ENCODE measurements around the gene LARP4B.

The LARP4B gene

GRCh38 chr10:876438-876837 lies 55.1 kb downstream of the LARP4B start:
- no CpG with 5 or more reads among the region's 2 CpGs for WGBS (ENCODE audit: extremely low coverage, insufficient coverage, insufficient read length)
- H3K23ac ChIP-seq (ENCODE audit: low read length), result no peak overlapping the region

GRCh38 chr10:873020-873419 lies 58.5 kb downstream of the LARP4B start:
- H2BK12ac ChIP-seq (ENCODE audit: low read length), result no peak overlapping the region
- DNase-seq, result no peak
- H4K91ac ChIP-seq (ENCODE audit: low read depth, low read length), result no peak overlapping the region
- no peak overlapping the region for H3K14ac ChIP-seq (ENCODE audit: low read length)
- no peak overlapping the region for H3K9ac ChIP-seq (ENCODE audit: low read length)
- no peak overlapping the region for H4K12ac ChIP-seq (ENCODE audit: low read depth, low read length)
- no peaks in the 10 kb centered on the region for H3K4me1 ChIP-seq (ENCODE audit: control insufficient read depth in 1 of 2, insufficient read depth in 2 of 2, low read length in 2 of 2)
- H3K4ac ChIP-seq (ENCODE audit: low read depth, low read length), result no peak overlapping the region
- no peak overlapping the region for H3K4me2 ChIP-seq (ENCODE audit: low read length)
- H3K4me3 ChIP-seq (ENCODE audit: low read depth, low read length), result no peak overlapping the region
- no CpG with 5 or more reads among the region's 7 CpGs for WGBS (ENCODE audit: extremely low coverage, insufficient coverage, insufficient read length)
- no peaks in the 10 kb centered on the region for H3K27me3 ChIP-seq (ENCODE audit: insufficient read depth, low read length)
- peaks cover 28 to 39% of the 10 kb centered on the region in 2 experiments for H3K36me3 ChIP-seq (ENCODE audit: control insufficient read depth in 1 of 2, insufficient read depth in 2 of 2, low read length in 2 of 2)
- H3K79me2 ChIP-seq (ENCODE audit: control insufficient read depth, insufficient read depth, low read length, poor library complexity), result no peaks in the 10 kb centered on the region
- no peak overlapping the region for H4K8ac ChIP-seq (ENCODE audit: low read depth, low read length)
- no peak overlapping the region for H2AK5ac ChIP-seq (ENCODE audit: low read length)
- H2BK5ac ChIP-seq (ENCODE audit: low read depth, low read length, poor library complexity), result no peak overlapping the region
- H3K79me1 ChIP-seq (ENCODE audit: low read length), result no peaks in the 10 kb centered on the region
- H3K23ac ChIP-seq (ENCODE audit: low read length), result no peak overlapping the region
- H2BK120ac ChIP-seq (ENCODE audit: insufficient read depth, low read length, poor library complexity), result no peak overlapping the region
- no peak overlapping the region for H3K18ac ChIP-seq (ENCODE audit: low read length)
- no peak overlapping the region for H3K27ac ChIP-seq (ENCODE audit: low read depth, low read length)
- no peak overlapping the region for H2AFZ ChIP-seq (ENCODE audit: insufficient read depth, low read length, poor library complexity)
- H3K9me3 ChIP-seq (ENCODE audit: insufficient read depth, low read depth, low read length), result no peaks in the 10 kb centered on the region

More at GRCh38 chr10:876438-876837, 55.1 kb downstream of the LARP4B start:
- H4K91ac ChIP-seq (ENCODE audit: low read depth, low read length), result no peak overlapping the region
- H3K4ac ChIP-seq (ENCODE audit: low read depth, low read length), result no peak overlapping the region
- H3K27ac ChIP-seq (ENCODE audit: low read depth, low read length), result no peak overlapping the region
- H4K12ac ChIP-seq (ENCODE audit: low read depth, low read length), result no peak overlapping the region
- H3K9me3 ChIP-seq (ENCODE audit: insufficient read depth, low read depth, low read length), result no peaks in the 10 kb centered on the region
- H4K8ac ChIP-seq (ENCODE audit: low read depth, low read length), result no peak overlapping the region
- no peak overlapping the region for H2AFZ ChIP-seq (ENCODE audit: insufficient read depth, low read length, poor library complexity)
- H3K18ac ChIP-seq (ENCODE audit: low read length), result no peak overlapping the region
- no peak overlapping the region for H2BK12ac ChIP-seq (ENCODE audit: low read length)
- no peaks in the 10 kb centered on the region for H3K27me3 ChIP-seq (ENCODE audit: insufficient read depth, low read length)
- no peak overlapping the region for H2AK5ac ChIP-seq (ENCODE audit: low read length)
- H3K79me2 ChIP-seq (ENCODE audit: control insufficient read depth, insufficient read depth, low read length, poor library complexity), result no peaks in the 10 kb centered on the region
- H2BK120ac ChIP-seq (ENCODE audit: insufficient read depth, low read length, poor library complexity), result no peak overlapping the region
- no peak overlapping the region for H3K14ac ChIP-seq (ENCODE audit: low read length)
- H3K9ac ChIP-seq (ENCODE audit: low read length), result no peak overlapping the region
- no peak overlapping the region for H3K4me2 ChIP-seq (ENCODE audit: low read length)
- H2BK5ac ChIP-seq (ENCODE audit: low read depth, low read length, poor library complexity), result no peak overlapping the region
- H3K4me1 ChIP-seq (ENCODE audit: control insufficient read depth in 1 of 2, insufficient read depth in 2 of 2, low read length in 2 of 2), result no peaks in the 10 kb centered on the region
- no peak for DNase-seq
- no peaks in the 10 kb centered on the region for H3K79me1 ChIP-seq (ENCODE audit: low read length)
- no peak overlapping the region for H3K4me3 ChIP-seq (ENCODE audit: low read depth, low read length)
- peaks cover 29 to 39% of the 10 kb centered on the region in 2 experiments for H3K36me3 ChIP-seq (ENCODE audit: control insufficient read depth in 1 of 2, insufficient read depth in 2 of 2, low read length in 2 of 2)

GRCh38 chr10:871951-872403 lies 59.5 kb downstream of the LARP4B start:
- Histone ChIP-seq H3K27ac (ENCODE audit: low read depth, low read length) (no peak overlapping the region), H3K18ac (ENCODE audit: low read length) (no peak overlapping the region), H3K79me1 (ENCODE audit: low read length) (no peaks in the 10 kb centered on the region), H3K4me3 (ENCODE audit: low read depth, low read length) (no peak overlapping the region), H3K79me2 (ENCODE audit: control insufficient read depth, insufficient read depth, low read length, poor library complexity) (no peaks in the 10 kb centered on the region), H2BK12ac (ENCODE audit: low read length) (no peak overlapping the region), H2BK120ac (ENCODE audit: insufficient read depth, low read length, poor library complexity) (no peak overlapping the region), H3K4me2 (ENCODE audit: low read length) (no peak overlapping the region), H3K36me3 (ENCODE audit: control insufficient read depth in 1 of 2, insufficient read depth in 2 of 2, low read length in 2 of 2) (peaks cover 23 to 33% of the 10 kb centered on the region in 2 experiments), H2BK5ac (ENCODE audit: low read depth, low read length, poor library complexity) (no peak overlapping the region), H3K4ac (ENCODE audit: low read depth, low read length) (no peak overlapping the region), H2AK5ac (ENCODE audit: low read length) (no peak overlapping the region), H4K91ac (ENCODE audit: low read depth, low read length) (no peak overlapping the region), H3K9me3 (ENCODE audit: insufficient read depth, low read depth, low read length) (no peaks in the 10 kb centered on the region), H3K27me3 (ENCODE audit: insufficient read depth, low read length) (no peaks in the 10 kb centered on the region), H3K14ac (ENCODE audit: low read length) (no peak overlapping the region), H4K12ac (ENCODE audit: low read depth, low read length) (no peak overlapping the region), H4K8ac (ENCODE audit: low read depth, low read length) (no peak overlapping the region), H2AFZ (ENCODE audit: insufficient read depth, low read length, poor library complexity) (no peak overlapping the region), H3K4me1 (ENCODE audit: control insufficient read depth in 1 of 2, insufficient read depth in 2 of 2, low read length in 2 of 2) (no peaks in the 10 kb centered on the region), H3K9ac (ENCODE audit: low read length) (no peak overlapping the region), H3K23ac (ENCODE audit: low read length) (no peak overlapping the region)
- peak; percentile 47 to 53 for DNase-seq
- WGBS (ENCODE audit: extremely low coverage, insufficient coverage, insufficient read length), result no CpG with 5 or more reads among the region's 12 CpGs

- H3K9me3 ChIP-seq (ENCODE audit: insufficient read depth, low read depth, low read length), result no peaks in the 10 kb centered on the region
- H2BK12ac ChIP-seq (ENCODE audit: low read length), result no peak overlapping the region
- no peak overlapping the region for H3K27ac ChIP-seq (ENCODE audit: low read depth, low read length)
- no peak overlapping the region for H3K18ac ChIP-seq (ENCODE audit: low read length)
- H3K23ac ChIP-seq (ENCODE audit: low read length), result no peak overlapping the region
- H3K14ac ChIP-seq (ENCODE audit: low read length), result no peak overlapping the region
- H4K8ac ChIP-seq (ENCODE audit: low read depth, low read length), result no peak overlapping the region
- peaks cover 20 to 33% of the 10 kb centered on the region in 2 experiments for H3K36me3 ChIP-seq (ENCODE audit: control insufficient read depth in 1 of 2, insufficient read depth in 2 of 2, low read length in 2 of 2)
- H2AFZ ChIP-seq (ENCODE audit: insufficient read depth, low read length, poor library complexity), result no peak overlapping the region
- no peaks in the 10 kb centered on the region for H3K27me3 ChIP-seq (ENCODE audit: insufficient read depth, low read length)
- no CpG with 5 or more reads among the region's 7 CpGs for WGBS (ENCODE audit: extremely low coverage, insufficient coverage, insufficient read length)
- no peak overlapping the region for H3K9ac ChIP-seq (ENCODE audit: low read length)
- DNase-seq, result no peak
- no peak overlapping the region for H3K4me3 ChIP-seq (ENCODE audit: low read depth, low read length)
- no peak overlapping the region for H2AK5ac ChIP-seq (ENCODE audit: low read length)
- no peak overlapping the region for H2BK5ac ChIP-seq (ENCODE audit: low read depth, low read length, poor library complexity)
- H4K12ac ChIP-seq (ENCODE audit: low read depth, low read length), result no peak overlapping the region
- no peak overlapping the region for H4K91ac ChIP-seq (ENCODE audit: low read depth, low read length)
- no peaks in the 10 kb centered on the region for H3K4me1 ChIP-seq (ENCODE audit: control insufficient read depth in 1 of 2, insufficient read depth in 2 of 2, low read length in 2 of 2)
- H3K4me2 ChIP-seq (ENCODE audit: low read length), result no peak overlapping the region
- H3K79me1 ChIP-seq (ENCODE audit: low read length), result no peaks in the 10 kb centered on the region
- no peak overlapping the region for H3K4ac ChIP-seq (ENCODE audit: low read depth, low read length)
- peaks cover 2% of the 10 kb centered on the region for H3K79me2 ChIP-seq (ENCODE audit: control insufficient read depth, insufficient read depth, low read length, poor library complexity)
- no peak overlapping the region for H2BK120ac ChIP-seq (ENCODE audit: insufficient read depth, low read length, poor library complexity)
These were observed 60.8 kb downstream of the LARP4B start for GRCh38 chr10:870564-871166.
